Esophagus (tissue), 2 donors: Measurements from ENCODE around the gene CAPN9. TPM values are rescaled to one million over a fixed set of nuclear protein-coding genes. Genes with fewer than 3 reads are reported as not detected.
"Not testable (repeated sequence)": the region's sequence is repeated elsewhere in the genome, so short reads cannot be mapped to it uniquely, and the experiment has no call there.

ENCODE experiments used
- H3K27ac ChIP-seq, 2 donors: one replicate each; pipeline ENCODE4 v1.5.1; 2013; ENCODE audit warnings: low read depth in 2 of 2, mild to moderate bottlenecking in 2 of 2, inconsistent platforms in 1 of 2, low read length in 1 of 2, moderate library complexity in 1 of 2
- H3K27me3 ChIP-seq, 2 donors: one replicate each; pipeline ENCODE4 v1.6.1; 2013; ENCODE audit warnings: low read length in 2 of 2, control low read depth in 1 of 2, mild to moderate bottlenecking in 1 of 2; ENCODE audit not compliant: insufficient read depth in 2 of 2, control insufficient read depth in 1 of 2
- H3K36me3 ChIP-seq, 2 donors: one replicate each; pipeline ENCODE4 v1.6.1; 2013; ENCODE audit warnings: low read length in 1 of 2; ENCODE audit not compliant: control insufficient read depth in 2 of 2, insufficient read depth in 2 of 2
- H3K4me1 ChIP-seq, 2 donors: one replicate each; pipeline ENCODE4 v1.6.1; 2013; ENCODE audit warnings: low read length in 1 of 2; ENCODE audit not compliant: control insufficient read depth in 2 of 2, insufficient read depth in 2 of 2
- H3K4me3 ChIP-seq, 2 donors: one replicate each; pipeline ENCODE4 v1.5.1; 2013; ENCODE audit warnings: low read length in 2 of 2, mild to moderate bottlenecking in 2 of 2, low read depth in 1 of 2, moderate library complexity in 1 of 2
- H3K9me3 ChIP-seq, 2 donors: one replicate each; pipeline ENCODE4 v1.6.1; 2013; ENCODE audit warnings: mild to moderate bottlenecking in 2 of 2, low read depth in 1 of 2, low read length in 1 of 2, moderate library complexity in 1 of 2; ENCODE audit not compliant: control insufficient read depth in 2 of 2, insufficient read depth in 1 of 2
- WGBS, 2 donors: extraction: QIAGEN DNeasy Blood & Tissue Kit; methylation state at CpG; one replicate each; pipeline ENCODE4 v1.1.7; 2013; 5-methylcytosine and 5-hydroxymethylcytosine counted together
- polyA plus RNA-seq, 2 donors: library from polyadenylated mRNA; stranded (reverse); fragments of 200-250 nt; gene quantifications; one replicate each; pipeline ENCODE4 v1.2.3, GENCODE V29; 2013
- donor health status: healthy with polysubstance abuse.
- donor health status: Bipolar disorder and iron deficiency.

Gene CAPN9
- polyA plus RNA-seq = under 1 TPM in 1 of 2 donors, not detected in 1; 0.06 TPM

- Histone ChIP-seq H3K4me1 (peaks cover 0 to 2% of the 10 kb centered on the region in 2 donors), H3K27me3 (no peaks in the 10 kb centered on the region), H3K9me3 (no peaks in the 10 kb centered on the region), H3K27ac (no peak within 1 kb of the TSS), H3K36me3 (no peaks in the 10 kb centered on the region), H3K4me3 (no peak within 1 kb of the TSS)
- WGBS, 2 donors = 78 to 83% methylated on average over 14 of the region's 14 CpGs
Measured at GRCh38 chr1:230747127-230747730, at the start of gene CAPN9. Gene CAPN9, plus strand, starts transcription at chr1:230747388. Its CDS starts 109 bp downstream, at chr1:230747497.

- H3K36me3 ChIP-seq = peaks cover 0 to 10% of the 10 kb centered on the region in 2 donors
- H3K27ac ChIP-seq = no peak overlapping the region
- H3K9me3 ChIP-seq = no peaks in the 10 kb centered on the region
- no peak overlapping the region for H3K4me3 ChIP-seq
- H3K4me1 ChIP-seq = peaks cover 0 to under 1% of the 10 kb centered on the region in 2 donors
- no peaks in the 10 kb centered on the region for H3K27me3 ChIP-seq
- 91 to 92% methylated on average over 14 of the region's 14 CpGs for WGBS, 2 donors
Measured at GRCh38 chr1:230698130-230698529, 49.1 kb upstream of the CAPN9 start.

- H3K36me3 ChIP-seq, H3K27ac ChIP-seq, H3K4me3 ChIP-seq, H3K9me3 ChIP-seq, H3K4me1 ChIP-seq, H3K27me3 ChIP-seq: not testable (repeated sequence)
Measured at GRCh38 chr1:230698964-230699363, 48.2 kb upstream of the CAPN9 start.

- Histone ChIP-seq H3K9me3 (no peaks in the 10 kb centered on the region), H3K4me3 (no peak overlapping the region), H3K27ac (no peak overlapping the region), H3K4me1 (peaks cover 2% of the 10 kb centered on the region in 2 donors), H3K27me3 (no peaks in the 10 kb centered on the region), H3K36me3 (peaks cover 0 to 3% of the 10 kb centered on the region in 2 donors)
- WGBS, 2 donors = 86 to 97% methylated on average over 1 of the region's 1 CpG
Measured at GRCh38 chr1:230699716-230700115, 47.5 kb upstream of the CAPN9 start.

- H3K27ac ChIP-seq = no peak overlapping the region
- peaks cover 0 to under 1% of the 10 kb centered on the region in 2 donors for H3K36me3 ChIP-seq
- H3K9me3 ChIP-seq = no peaks in the 10 kb centered on the region
- H3K4me1 ChIP-seq = peaks cover 2% of the 10 kb centered on the region in 2 donors
- H3K4me3 ChIP-seq = no peak overlapping the region
- WGBS, 2 donors = 81 to 87% methylated on average over 4 of the region's 4 CpGs
- H3K27me3 ChIP-seq = no peaks in the 10 kb centered on the region
Measured at GRCh38 chr1:230700132-230700531, 47.1 kb upstream of the CAPN9 start.

- H3K4me1 ChIP-seq = peaks cover 2% of the 10 kb centered on the region in 2 donors
- 85 to 86% methylated on average over 17 of the region's 17 CpGs for WGBS, 2 donors
- H3K27ac ChIP-seq = no peak overlapping the region
- no peaks in the 10 kb centered on the region for H3K27me3 ChIP-seq
- H3K36me3 ChIP-seq = no peaks in the 10 kb centered on the region
- H3K4me3 ChIP-seq = no peak overlapping the region
- no peaks in the 10 kb centered on the region for H3K9me3 ChIP-seq
Measured at GRCh38 chr1:230701434-230701833, 45.8 kb upstream of the CAPN9 start.

GRCh38 chr1:230701895-230702768 is 45.1 kb upstream of the CAPN9 start:
- H3K27me3 ChIP-seq = no peaks in the 10 kb centered on the region
- WGBS, 2 donors = 82 to 84% methylated on average over 19 of the region's 19 CpGs
- no peak overlapping the region for H3K4me3 ChIP-seq
- H3K27ac ChIP-seq = no peak overlapping the region
- H3K9me3 ChIP-seq = no peaks in the 10 kb centered on the region
- peaks cover 2% of the 10 kb centered on the region in 2 donors for H3K4me1 ChIP-seq
- no peaks in the 10 kb centered on the region for H3K36me3 ChIP-seq

GRCh38 chr1:230702934-230703678 is 44.1 kb upstream of the CAPN9 start:
- 67 to 70% methylated on average over 14 of the region's 14 CpGs for WGBS, 2 donors
- H3K36me3 ChIP-seq = no peaks in the 10 kb centered on the region
- no peak overlapping the region for H3K27ac ChIP-seq

GRCh38 chr1:230703679-230704385 is 43.4 kb upstream of the CAPN9 start:
- 91% methylated on average over 8 of the region's 8 CpGs for WGBS, 2 donors
- no peaks in the 10 kb centered on the region for H3K27me3 ChIP-seq
- H3K36me3 ChIP-seq = no peaks in the 10 kb centered on the region
- peaks cover 2% of the 10 kb centered on the region in 2 donors for H3K4me1 ChIP-seq
- H3K27ac ChIP-seq = no peak overlapping the region
- no peak overlapping the region for H3K4me3 ChIP-seq
- H3K9me3 ChIP-seq = no peaks in the 10 kb centered on the region

More at GRCh38 chr1:230702934-230703678, 44.1 kb upstream of the CAPN9 start:
- Histone ChIP-seq H3K27me3 (no peaks in the 10 kb centered on the region), H3K4me3 (no peak overlapping the region), H3K4me1 (peaks cover 2% of the 10 kb centered on the region in 2 donors), H3K9me3 (no peaks in the 10 kb centered on the region)
